ENCODE data around the gene GLIS1.

Gene GLIS1

GRCh38 chr1:53517109-53517508, 221.9 kb downstream of the GLIS1 start:
- DNase-seq = no peak

GRCh38 chr1:53516181-53516580, 222.8 kb downstream of the GLIS1 start:
- DNase-seq = no peak

DNA sequence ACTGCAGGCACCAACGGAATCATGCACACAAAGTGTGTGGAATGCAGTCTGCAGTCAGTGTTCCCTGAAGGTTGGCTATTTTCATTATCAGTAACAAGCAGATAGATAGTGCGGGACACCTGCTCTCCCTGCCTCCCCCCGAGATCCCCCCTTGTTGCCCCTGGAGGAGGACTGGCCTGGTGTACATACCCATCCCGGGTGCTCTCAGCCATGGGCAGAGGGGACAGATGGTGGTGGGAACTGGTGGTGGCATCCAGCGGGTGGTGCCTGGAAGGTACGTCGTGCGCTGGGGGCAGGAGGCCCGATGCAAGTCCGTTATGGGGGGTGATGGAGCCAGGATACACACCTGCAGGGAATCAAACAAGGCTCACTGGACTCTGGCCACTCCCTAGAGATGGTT, 224.5 kb downstream of the GLIS1 start:
- no peak for DNase-seq

DNA sequence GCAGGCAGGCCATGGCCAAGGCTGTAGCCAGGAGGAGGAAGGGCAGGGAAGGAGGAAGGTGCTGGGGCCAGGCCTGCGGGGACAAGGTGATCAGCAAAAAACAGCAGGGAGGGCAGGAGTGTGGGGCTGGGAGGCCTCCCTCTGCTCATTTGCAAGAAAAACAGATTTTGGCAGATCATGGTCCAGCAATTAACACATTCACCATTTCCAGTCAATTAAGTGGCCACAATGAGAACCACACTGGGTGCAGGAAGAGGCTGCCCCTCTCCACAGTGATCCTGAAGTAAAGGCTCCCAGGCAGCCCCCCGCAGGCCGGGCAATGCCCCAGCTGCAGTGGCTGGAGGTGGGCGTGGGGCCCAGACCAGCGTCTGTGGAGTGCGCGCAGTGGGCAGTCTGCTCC, 225.1 kb downstream of the GLIS1 start:
- DNase-seq = no peak

DNA sequence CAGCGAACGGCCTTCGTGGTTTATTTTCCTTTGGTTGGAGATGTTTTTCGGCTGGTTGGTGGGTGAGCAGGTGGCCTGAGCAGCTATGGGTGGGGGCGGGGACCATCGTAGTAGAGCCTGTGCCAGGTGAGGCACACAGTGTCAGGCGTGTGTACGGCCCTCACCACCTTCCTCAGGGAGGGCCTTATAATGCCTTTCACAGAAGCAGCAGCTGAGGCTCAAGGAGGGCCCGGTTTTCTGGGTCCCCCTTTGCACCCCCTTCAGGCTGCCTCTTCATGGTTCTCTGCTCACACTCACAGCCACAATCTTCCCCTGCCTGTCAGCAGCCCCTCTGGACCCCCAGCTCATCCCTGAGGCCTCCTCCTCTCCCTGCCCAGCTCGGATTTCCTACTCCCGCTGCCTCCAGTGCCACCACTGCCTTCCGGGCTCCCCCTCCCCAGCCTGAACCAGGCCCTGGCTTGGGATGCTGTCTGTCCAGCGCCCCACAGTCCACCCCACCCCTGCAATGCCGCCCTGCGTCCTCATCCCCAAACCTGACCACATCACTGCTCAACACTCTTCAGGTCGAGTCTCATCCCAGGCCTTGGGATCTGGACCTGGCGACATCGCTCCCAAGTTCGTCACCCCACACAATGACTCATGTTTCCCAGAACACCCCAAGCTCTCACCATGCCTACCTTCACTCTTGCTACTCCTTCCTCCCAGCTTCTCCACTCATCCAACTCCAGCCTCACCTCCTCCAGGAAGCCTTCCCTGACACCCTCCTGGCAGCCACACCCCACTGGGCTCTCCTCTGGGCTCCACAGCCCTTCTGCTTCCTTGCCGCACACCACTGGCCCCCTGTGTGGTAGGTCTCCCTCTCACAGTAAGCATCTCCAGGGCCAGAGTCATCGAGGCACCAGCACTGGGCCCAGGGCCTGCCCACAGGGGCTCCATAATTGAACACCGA, 225.9 kb downstream of the GLIS1 start:
- DNase-seq = no peak

- no peak for DNase-seq
Measured at GRCh38 chr1:53511933-53512806, 226.8 kb downstream of the GLIS1 start.

DNA sequence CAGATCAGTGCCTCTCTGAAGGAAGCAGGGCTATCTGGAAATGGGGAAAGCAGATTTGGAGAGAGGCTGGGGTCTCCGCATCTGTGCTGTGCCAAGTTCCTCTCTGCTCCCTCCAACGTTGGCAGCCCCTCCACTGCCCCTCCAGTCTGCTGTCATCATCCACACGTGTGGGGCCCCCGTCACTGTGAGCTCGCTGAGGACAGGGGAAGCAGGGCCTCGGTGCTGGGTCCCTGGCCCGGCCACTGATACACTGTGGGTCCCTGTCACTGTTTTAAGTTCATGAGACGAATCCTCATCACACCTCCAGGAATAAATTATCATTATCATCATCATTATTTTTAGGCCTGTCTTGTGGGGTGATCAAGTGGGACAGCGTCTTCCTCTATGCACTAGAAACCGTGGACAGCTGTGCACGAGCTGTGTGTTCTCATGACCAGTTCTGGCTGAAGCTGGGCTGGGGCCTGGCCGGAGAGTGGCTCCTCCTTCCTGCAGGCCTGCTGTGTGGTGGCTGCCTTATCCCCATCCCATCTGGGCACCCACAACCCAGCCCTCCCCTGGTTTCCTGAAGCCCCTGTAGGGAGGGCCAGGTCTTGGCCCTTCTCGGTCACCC, 227.5 kb downstream of the GLIS1 start:
- DNase-seq = no peak

DNA sequence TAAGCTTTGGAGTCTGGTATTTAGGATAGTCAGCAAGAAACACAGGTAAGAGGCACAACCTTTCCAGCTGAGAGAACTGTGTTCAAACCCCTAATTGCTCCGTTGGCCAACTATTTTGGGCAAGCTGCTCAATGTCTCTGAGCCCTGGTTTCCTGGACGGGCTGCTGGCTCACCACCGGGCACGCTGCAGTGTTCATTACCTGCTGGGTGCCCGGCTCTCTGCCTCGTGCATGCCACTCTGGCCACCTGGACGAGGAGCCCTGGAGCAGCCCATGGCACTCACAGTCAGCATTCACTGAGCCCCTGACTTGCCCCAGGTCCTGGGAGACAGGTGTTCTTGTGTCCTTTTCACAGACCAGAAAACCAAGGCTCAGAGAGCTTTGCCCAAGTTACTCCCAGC, 228.7 kb downstream of the GLIS1 start:
- DNase-seq = no peak

GRCh38 chr1:53509775-53510174, 229.2 kb downstream of the GLIS1 start:
- DNase-seq = no peak

DNA sequence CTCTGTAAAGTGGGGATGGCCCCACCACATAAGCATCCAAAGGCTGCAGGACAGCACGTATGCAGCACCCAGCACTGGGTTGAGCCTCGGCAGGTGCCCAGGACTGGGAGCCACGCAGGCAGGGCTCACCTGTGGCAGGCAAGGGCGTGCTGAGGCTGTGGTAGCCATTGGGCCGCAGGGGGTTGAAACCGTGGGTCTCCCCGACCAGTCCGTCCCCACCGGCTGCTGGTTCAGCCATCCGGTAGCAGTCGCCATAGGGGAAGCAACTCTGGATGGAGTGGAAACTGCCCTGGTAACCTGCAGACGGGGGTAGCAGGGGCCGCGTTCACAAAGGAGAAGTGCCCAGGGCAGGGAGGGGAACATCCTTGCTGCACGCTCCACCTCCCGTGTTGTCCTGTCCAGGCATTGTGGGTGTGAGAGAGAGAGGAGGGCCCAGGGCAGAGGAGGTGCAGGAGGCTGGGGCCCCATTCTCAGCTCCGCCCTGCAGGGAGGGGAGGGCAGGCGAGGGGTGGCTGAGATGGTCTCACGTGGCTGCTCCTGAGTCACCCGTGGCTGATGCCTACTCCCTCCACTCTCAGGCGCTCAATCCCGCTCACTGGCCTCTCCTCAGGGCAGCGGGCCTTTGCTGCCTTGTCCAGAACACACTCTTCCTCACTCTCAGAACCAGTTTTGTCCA, 229.8 kb downstream of the GLIS1 start:
- DNase-seq = no peak

DNA sequence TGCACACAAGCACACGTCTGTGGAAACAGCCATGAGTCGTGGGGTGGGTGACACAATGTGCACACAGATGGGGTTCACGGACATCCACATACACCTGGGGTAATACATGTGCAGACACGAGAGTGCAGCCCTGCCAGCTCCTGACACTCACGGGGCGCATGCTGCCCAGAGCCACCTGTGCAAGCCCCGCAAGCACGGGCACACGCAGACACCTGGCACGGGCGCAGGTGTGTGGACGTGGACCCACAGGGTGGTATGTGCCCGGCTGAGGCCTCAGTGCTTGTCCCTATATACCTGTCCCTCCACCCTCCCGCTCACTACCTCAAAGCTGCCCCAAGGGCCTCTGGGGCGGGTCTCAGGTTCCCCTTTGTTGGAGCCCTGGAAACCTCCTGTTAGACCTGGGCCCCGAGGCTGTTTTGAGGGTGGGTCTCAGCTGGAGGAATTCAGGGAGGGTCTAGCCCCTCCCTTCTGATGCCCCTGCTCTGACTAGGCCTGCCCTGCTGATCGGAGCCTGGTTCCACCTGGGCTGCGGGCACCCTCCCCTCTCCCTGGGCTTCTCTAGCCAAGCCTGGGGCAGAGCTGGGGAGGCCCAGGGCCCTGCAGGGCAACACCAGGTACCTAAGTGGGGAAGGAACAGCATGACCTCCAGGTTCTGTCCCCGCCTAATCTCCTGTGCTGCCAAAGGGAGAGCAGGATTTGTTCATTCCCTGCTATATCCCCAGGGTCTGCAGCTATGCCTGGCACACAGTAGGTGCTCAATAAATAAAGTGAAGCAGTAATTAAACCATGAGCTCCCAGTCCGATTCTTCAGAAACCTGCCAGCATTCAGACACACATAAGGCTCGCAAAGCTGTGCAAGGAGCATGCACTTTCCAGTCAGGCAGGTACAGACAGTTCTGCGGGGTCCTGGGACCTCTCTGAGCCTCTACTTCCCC, 230.6 kb downstream of the GLIS1 start:
- DNase-seq = no peak

- DNase-seq = no peak
Measured at GRCh38 chr1:53507116-53507820, 231.7 kb downstream of the GLIS1 start.

GRCh38 chr1:53506355-53507050, 232.5 kb downstream of the GLIS1 start:
- no peak for DNase-seq

GRCh38 chr1:53505891-53506290, 233.1 kb downstream of the GLIS1 start:
- no peak for DNase-seq

- DNase-seq = no peak
Measured at GRCh38 chr1:53505401-53505800, 233.6 kb downstream of the GLIS1 start.

DNA sequence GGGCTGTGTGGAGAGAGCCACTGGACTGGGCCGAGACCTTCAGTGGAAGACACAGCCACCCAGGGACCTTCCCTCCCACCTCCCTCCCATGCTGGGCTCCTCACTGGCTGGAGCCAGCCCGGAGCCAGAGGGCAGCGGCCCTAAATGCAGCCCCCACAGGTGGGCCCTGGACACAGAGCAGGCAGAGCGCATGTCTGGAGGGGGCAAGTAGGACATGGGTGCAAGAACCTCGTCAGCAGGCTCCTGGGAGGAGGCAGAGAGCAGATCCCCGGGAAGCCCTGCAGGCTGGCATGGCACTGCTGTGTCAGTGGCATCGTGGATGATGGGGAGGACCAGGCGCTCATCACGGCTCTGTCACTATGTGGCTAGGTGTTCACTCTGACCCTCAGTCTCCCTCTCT, 234.1 kb downstream of the GLIS1 start:
- no peak for DNase-seq

DNA sequence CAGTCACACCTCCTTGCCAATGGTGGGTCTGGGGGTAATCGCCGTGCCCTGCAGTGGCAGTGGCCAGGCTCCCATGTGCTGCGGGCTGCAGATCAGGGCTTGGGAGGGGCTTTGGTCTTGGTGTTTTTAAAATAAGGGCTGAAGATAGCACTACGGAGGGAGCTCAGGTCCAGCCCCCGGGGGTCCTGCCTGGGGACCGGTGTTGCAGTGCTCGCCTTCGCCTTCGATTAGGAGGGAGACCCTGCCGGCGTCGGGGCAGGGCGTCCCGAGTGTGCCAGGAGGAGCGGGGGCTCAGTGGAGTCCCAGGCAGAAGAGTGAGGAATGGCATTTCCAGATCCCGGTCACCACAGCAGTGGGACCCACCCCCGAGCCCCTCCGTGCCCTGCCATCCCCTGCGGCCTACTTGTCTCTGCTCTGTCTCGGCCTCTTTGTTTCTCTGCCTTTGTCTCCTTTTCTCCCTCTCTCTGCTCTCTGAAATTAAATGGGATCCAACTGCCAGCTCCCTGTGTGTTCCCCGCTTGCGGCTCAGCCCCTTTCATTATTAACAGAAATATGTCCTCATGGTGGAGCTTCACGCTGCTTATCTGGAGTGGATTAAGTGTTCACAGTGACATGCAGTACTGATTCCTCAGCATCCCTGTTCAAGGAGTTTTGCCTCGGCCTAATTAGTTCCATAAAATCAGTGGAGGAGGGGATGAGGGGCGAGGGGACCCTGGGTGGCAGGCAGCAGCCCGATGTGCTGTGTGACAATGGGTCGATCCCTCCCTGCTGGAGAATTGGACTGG, 235.3 kb downstream of the GLIS1 start:
- no peak for DNase-seq

DNA sequence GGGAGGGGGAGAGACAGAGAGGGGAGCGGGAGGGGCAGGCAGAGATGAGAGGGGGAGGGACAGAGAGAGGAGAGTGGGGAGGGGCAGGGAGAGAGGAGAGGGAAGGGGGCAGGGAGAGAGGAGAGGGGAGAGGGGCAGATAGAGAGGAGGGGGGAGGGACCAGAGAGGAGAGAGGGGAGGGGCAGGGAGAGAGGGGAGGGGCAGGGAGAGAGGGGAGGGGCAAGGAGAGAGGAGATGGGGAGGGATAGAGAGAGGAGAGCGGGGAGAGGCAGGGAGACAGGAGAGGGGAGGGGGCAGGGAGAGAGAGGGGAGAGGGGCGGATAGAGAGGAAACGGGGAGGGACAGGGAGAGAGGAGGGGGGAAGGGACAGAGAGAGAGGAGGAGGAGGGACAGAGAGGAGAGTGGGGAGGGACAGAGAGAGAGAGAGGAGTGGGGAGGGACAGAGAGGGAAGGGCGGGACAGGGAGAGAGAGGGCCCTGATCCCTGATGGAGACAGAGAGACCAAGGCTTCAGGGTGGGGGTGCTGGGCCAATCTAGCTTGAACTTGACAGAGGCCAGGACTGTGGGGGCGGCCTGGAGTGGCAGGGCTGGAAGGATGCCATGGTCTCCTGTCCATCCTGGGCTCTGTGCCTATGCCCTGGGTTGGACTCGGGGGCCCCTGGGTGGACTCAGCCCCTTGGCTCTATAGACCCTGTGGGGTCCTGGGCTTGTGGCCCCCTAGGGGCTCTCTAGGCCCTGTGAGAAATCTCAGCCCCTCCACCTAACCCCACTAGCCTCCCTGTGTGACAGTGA, 236.1 kb downstream of the GLIS1 start:
- no peak for DNase-seq
